AG09319 (cell line): Measurements from ENCODE around the gene HSD3B1.

Source experiments
- DNase-seq: peaks from one replicate; pipeline ENCODE4 v3.0.0-alpha.2; 2010; ENCODE audit warnings: low read depth; ENCODE audit errors: extremely low read depth
- TF ChIP-seq, protein P1 (sequence below): IDR thresholded peaks from 2 replicates; pipeline ENCODE4 v1.5.1; 2011; ENCODE audit warnings: low read depth, mild to moderate bottlenecking, inconsistent platforms, low read length, moderate library complexity

Gene HSD3B1

DNA sequence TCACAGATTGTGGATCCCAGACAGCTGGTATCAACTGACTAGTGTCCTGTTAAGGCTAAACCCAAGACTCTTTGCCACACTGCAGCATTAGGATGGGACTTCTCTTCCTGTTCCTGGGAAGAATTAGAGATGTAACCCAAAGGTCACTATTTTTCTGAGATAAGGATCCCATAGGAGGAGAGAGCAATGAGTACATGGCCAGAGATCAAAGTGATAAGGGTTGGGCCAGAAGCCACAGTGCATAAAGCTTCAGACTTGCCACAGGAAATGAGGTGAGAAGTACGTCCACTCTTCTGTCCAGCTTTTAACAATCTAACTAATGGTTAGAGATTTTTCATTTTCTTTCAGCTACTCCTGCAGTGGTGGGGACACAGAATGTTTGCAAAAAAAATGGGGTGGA, at the start of gene HSD3B1:
TSS of gene HSD3B1 (plus strand) at position 270 of the 400 bp plus-strand sequence. CDS start 267 bp downstream, outside the sequence.
- DNase-seq, result no peak
- TF ChIP-seq, protein P1, sequence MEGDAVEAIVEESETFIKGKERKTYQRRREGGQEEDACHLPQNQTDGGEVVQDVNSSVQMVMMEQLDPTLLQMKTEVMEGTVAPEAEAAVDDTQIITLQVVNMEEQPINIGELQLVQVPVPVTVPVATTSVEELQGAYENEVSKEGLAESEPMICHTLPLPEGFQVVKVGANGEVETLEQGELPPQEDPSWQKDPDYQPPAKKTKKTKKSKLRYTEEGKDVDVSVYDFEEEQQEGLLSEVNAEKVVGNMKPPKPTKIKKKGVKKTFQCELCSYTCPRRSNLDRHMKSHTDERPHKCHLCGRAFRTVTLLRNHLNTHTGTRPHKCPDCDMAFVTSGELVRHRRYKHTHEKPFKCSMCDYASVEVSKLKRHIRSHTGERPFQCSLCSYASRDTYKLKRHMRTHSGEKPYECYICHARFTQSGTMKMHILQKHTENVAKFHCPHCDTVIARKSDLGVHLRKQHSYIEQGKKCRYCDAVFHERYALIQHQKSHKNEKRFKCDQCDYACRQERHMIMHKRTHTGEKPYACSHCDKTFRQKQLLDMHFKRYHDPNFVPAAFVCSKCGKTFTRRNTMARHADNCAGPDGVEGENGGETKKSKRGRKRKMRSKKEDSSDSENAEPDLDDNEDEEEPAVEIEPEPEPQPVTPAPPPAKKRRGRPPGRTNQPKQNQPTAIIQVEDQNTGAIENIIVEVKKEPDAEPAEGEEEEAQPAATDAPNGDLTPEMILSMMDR, result no peak

DNA sequence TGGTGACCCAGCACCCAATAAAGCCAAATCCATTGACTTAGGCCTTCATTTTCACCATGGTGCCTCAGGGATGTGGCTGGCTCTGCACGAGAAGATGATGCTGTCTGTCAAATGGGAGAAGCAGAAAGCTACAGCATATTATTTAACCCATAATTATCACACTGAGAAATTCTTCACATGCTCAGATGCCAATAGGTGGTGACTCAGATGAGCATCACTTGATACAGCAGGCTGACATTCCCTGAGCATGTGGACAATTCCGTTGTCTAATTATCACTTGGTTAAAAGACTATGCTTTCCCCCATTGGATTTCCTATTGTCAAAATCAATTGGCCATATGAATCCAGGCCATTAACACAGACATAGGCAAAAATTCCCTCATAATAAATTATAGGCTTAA, 44.0 kb upstream of the HSD3B1 start:
- TF ChIP-seq, protein P1, result no peak

DNA sequence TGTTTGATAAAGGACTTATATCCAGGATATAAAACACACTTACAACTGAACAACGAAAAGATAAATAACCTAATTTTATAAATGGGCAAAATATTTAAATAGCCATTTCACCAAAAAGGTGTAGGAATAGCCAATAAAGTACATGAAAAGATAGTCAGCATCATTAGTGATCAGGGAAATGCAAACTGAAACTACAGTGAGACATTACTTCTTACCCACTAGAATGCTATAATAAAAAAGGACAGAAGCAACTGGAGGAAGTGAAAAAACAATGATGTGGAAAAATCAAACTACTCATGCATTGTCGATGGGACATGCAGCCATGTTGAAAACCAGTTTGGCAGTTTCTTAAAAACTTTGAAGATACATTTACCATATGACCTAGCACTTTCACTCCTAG, 43.4 kb upstream of the HSD3B1 start:
- no peak for DNase-seq
- TF ChIP-seq, protein P1, result no peak

More for the DNA sequence above, 44.0 kb upstream of the HSD3B1 start:
- no peak for DNase-seq

DNA sequence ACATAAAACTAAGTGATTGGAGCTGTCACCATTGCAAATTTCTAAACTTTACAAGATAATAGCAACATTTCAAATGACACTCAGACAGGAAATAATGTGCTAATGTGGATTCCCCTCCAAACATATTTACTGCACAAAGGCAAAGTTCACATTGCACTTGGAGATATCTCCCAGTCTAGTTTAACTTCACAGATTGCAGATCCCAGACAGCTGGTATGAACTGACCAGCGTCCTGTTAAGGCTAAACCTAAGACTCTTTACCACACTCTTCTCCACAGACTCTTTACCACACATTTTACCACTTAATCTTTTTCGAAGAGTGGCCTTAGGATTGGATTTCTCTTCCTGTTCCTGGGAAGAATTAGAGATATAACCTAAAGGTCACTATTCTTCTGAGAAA, 40.6 kb upstream of the HSD3B1 start:
- TF ChIP-seq, protein P1, result no peak
- DNase-seq, result no peak

DNA sequence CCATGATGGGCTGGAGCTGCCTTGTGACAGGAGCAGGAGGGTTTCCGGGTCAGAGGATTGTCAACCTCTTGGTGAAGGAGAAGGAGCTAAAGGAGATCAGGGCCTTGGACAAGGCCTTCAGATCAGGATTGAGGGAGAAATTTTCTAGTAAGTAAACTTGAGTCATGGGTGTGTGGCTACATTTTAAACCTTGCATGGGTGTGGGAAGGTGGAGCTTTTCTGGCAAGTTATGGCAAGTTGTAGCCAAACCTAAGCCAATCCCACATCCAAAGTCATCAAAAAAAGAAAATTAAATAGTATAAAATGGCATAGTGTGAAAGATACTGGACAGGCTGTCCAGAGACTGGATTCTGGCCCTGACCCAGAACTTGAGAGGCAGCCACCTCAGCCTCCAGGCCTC, 39.8 kb upstream of the HSD3B1 start:
- TF ChIP-seq, protein P1, result no peak
- DNase-seq, result no peak

- no peak for DNase-seq
- TF ChIP-seq, protein P1, result no peak
These were observed 38.9 kb upstream of the HSD3B1 start for GRCh38 chr1:119467857-119468668.

GRCh38 chr1:119469741-119470140, 37.3 kb upstream of the HSD3B1 start:
- TF ChIP-seq, protein P1, result no peak
- no peak for DNase-seq
